ENCODE measurements around the gene VASP. TPM values are rescaled to one million over a fixed set of nuclear protein-coding genes. Genes with fewer than 3 reads are reported as not detected.

VASP gene
- total and polyA plus RNA-seq, 2 of the 13 experiments (the other 11 are each of a cell fraction or from before 2014, with no cell fraction given) = 41.8 to 67.1 TPM

- TF ChIP-seq GLMP (CRISPR knock-in tag; IDR thresholded peaks at IDR 0.05; ENCODE audit: borderline replicate concordance) (no peak), SUZ12 (IDR thresholded peaks at IDR 0.05; ENCODE audit: low read depth, low read length) (no peak), NFE2L2 (IDR thresholded peaks at IDR 0.05; ENCODE audit: low read length) (no peak), GATAD2A (CRISPR knock-in tag; IDR thresholded peaks at IDR 0.05) (no peak), AGO2 (optimal IDR thresholded peaks at IDR 0.05; ENCODE audit: low read depth, low read length) (peak; percentile 71), NFKBIZ (CRISPR knock-in tag; IDR thresholded peaks at IDR 0.05) (no peak), ZNF33B (CRISPR knock-in tag; IDR thresholded peaks at IDR 0.05) (no peak), TRIM24 (CRISPR knock-in tag; IDR thresholded peaks at IDR 0.05) (no peak), ARNTL (CRISPR knock-in tag; IDR thresholded peaks at IDR 0.05) (no peak), PLSCR1 (CRISPR knock-in tag; IDR thresholded peaks at IDR 0.05; ENCODE audit: borderline replicate concordance) (no peak), ZSCAN22 (CRISPR knock-in tag; IDR thresholded peaks at IDR 0.05) (no peak), ZNF557 (CRISPR knock-in tag; IDR thresholded peaks at IDR 0.05) (no peak), ZNF235 (CRISPR knock-in tag; IDR thresholded peaks at IDR 0.05; ENCODE audit: borderline replicate concordance) (no peak), NFE2L1 (CRISPR knock-in tag; IDR thresholded peaks at IDR 0.05; ENCODE audit: borderline replicate concordance) (no peak), NR1H2 (CRISPR knock-in tag; IDR thresholded peaks at IDR 0.05; ENCODE audit: borderline replicate concordance, low read depth) (no peak), PAWR (CRISPR knock-in tag; IDR thresholded peaks at IDR 0.05; ENCODE audit: borderline replicate concordance) (no peak), ZBTB39 (CRISPR knock-in tag; IDR thresholded peaks at IDR 0.05) (no peak; the same call in 1 of the 2 replicates), KDM3A (CRISPR knock-in tag; IDR thresholded peaks at IDR 0.05; ENCODE audit: low read depth) (no peak), MIXL1 (CRISPR knock-in tag; IDR thresholded peaks at IDR 0.05) (no peak)
- TF ChIP-seq, protein P1, sequence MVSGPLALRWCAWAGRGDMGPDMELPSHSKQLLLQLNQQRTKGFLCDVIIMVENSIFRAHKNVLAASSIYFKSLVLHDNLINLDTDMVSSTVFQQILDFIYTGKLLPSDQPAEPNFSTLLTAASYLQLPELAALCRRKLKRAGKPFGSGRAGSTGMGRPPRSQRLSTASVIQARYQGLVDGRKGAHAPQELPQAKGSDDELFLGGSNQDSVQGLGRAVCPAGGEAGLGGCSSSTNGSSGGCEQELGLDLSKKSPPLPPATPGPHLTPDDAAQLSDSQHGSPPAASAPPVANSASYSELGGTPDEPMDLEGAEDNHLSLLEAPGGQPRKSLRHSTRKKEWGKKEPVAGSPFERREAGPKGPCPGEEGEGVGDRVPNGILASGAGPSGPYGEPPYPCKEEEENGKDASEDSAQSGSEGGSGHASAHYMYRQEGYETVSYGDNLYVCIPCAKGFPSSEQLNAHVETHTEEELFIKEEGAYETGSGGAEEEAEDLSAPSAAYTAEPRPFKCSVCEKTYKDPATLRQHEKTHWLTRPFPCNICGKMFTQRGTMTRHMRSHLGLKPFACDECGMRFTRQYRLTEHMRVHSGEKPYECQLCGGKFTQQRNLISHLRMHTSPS (CRISPR knock-in tag; IDR thresholded peaks at IDR 0.05; ENCODE audit: low read depth) = no peak
- TF ChIP-seq, protein P2, sequence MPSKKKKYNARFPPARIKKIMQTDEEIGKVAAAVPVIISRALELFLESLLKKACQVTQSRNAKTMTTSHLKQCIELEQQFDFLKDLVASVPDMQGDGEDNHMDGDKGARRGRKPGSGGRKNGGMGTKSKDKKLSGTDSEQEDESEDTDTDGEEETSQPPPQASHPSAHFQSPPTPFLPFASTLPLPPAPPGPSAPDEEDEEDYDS (CRISPR knock-in tag; IDR thresholded peaks at IDR 0.05) = no peak
Observed at GRCh38 chr19:45508861-45509691, 1.8 kb downstream of the VASP start (continued).
